ENCODE measurements around the gene RAB22A. TPM values are rescaled to one million over a fixed set of nuclear protein-coding genes. Genes with fewer than 3 reads are reported as not detected.

Gene RAB22A
- total and polyA plus RNA-seq, 9 of the 15 experiments (the other 6 are each of a cell fraction or from before 2014, with no cell fraction given): 1.1 to 8.0 (median 6.7) TPM

- Histone ChIP-seq H3K9me3 (replicated peaks; ENCODE audit: control insufficient read depth, insufficient read depth, low read depth, low read length) (no peaks in the 10 kb centered on the region), H4K20me1 (replicated peaks; ENCODE audit: control insufficient read depth, insufficient read depth, low read length) (0 out of 2 replicates have a peak, but pooled peaks cover 3% of the 10 kb centered on the region), H3K9me1 (ENCODE audit: control insufficient read depth, insufficient read depth, low read length) (no peaks in the 10 kb centered on the region), H3K4me1 (replicated peaks in 1 of 2; ENCODE audit: control insufficient read depth in 2 of 2, insufficient read depth in 2 of 2, low read length in 2 of 2) (no peaks in the 10 kb centered on the region), H3K4me2 (ENCODE audit: insufficient read depth, low read length) (no peak overlapping the region), H3K27me3 (ENCODE audit: control insufficient read depth in 2 of 2, insufficient read depth in 2 of 2, low read length in 2 of 2) (no peaks in the 10 kb centered on the region), H3K36me3 (ENCODE audit: control insufficient read depth, insufficient read depth, low read length) (peaks cover 56% of the 10 kb centered on the region; the same call in 2 of the 3 replicates), H3K27ac (ENCODE audit: extremely low read depth, low read depth, low read length) (no peak overlapping the region), H2AFZ (ENCODE audit: low read depth, low read length) (no peak overlapping the region), H3K79me2 (ENCODE audit: control insufficient read depth, insufficient read depth, low read length) (no peaks in the 10 kb centered on the region), H3K9ac (ENCODE audit: insufficient read depth in 1 of 2, low read depth in 2 of 2, low read length in 2 of 2) (no peak overlapping the region), H3K4me3 (no peak overlapping the region)
- TF ChIP-seq SLC30A9 (CRISPR knock-in tag; IDR thresholded peaks at IDR 0.05) (no peak), HLTF (IDR thresholded peaks at IDR 0.05) (no peak), SAFB2 (IDR thresholded peaks at IDR 0.05; ENCODE audit: borderline replicate concordance, low read depth, low read length, severe bottlenecking) (no peak), ZNF23 (CRISPR knock-in tag; IDR thresholded peaks at IDR 0.05) (no peak)
- CTCF ChIA-PET (ENCODE audit: low intra/inter-chr PET ratio): no interaction called here
- intact Hi-C loops (cut with micrococcal nuclease): no loop called here
- FAIRE-seq: no peak
- ATAC-seq: no peak
- POLR2A ChIA-PET: interaction anchor here (1.0 kb wide), 1 partner anchor 11 kb away, joined by 3 read pairs; no protein-coding TSS in a partner anchor
- DNase-seq (ENCODE audit: extremely low read depth in 1 of 4, low spot score in 3 of 4): no peak
- 91% methylated on average over 8 of the region's 8 CpGs for WGBS (ENCODE audit: insufficient coverage, low coverage, missing lambda C conversion rate)
- BruUV-seq (replicated peaks): no TSS peak
- in situ Hi-C loops (cut with MboI): no loop called here
Observed at GRCh38 chr20:58359441-58359840, 49.9 kb downstream of the RAB22A start.

- 0 out of 2 replicates have a peak, but pooled peaks cover 3% of the 10 kb centered on the region for H4K20me1 ChIP-seq (replicated peaks; ENCODE audit: control insufficient read depth, insufficient read depth, low read length)
Observed at GRCh38 chr20:58360936-58361335, 51.4 kb downstream of the RAB22A start.

More at GRCh38 chr20:58360936-58361335, 51.4 kb downstream of the RAB22A start:
- Histone ChIP-seq H3K36me3 (ENCODE audit: control insufficient read depth, insufficient read depth, low read length) (peaks cover 54% of the 10 kb centered on the region; the same call in 2 of the 3 replicates), H3K27me3 (ENCODE audit: control insufficient read depth in 2 of 2, insufficient read depth in 2 of 2, low read length in 2 of 2) (no peaks in the 10 kb centered on the region), H3K27ac (ENCODE audit: extremely low read depth, low read depth, low read length) (no peak overlapping the region), H3K4me1 (replicated peaks in 1 of 2; ENCODE audit: control insufficient read depth in 2 of 2, insufficient read depth in 2 of 2, low read length in 2 of 2) (no peaks in the 10 kb centered on the region), H3K79me2 (ENCODE audit: control insufficient read depth, insufficient read depth, low read length) (no peaks in the 10 kb centered on the region), H3K9ac (ENCODE audit: insufficient read depth in 1 of 2, low read depth in 2 of 2, low read length in 2 of 2) (no peak overlapping the region), H3K9me1 (ENCODE audit: control insufficient read depth, insufficient read depth, low read length) (no peaks in the 10 kb centered on the region), H3K4me3 (no peak overlapping the region), H3K9me3 (replicated peaks; ENCODE audit: control insufficient read depth, insufficient read depth, low read depth, low read length) (no peaks in the 10 kb centered on the region), H3K4me2 (ENCODE audit: insufficient read depth, low read length) (no peak overlapping the region), H2AFZ (ENCODE audit: low read depth, low read length) (no peak overlapping the region)
- ChIA-PET POLR2A (interaction anchor here (0.7 to 1.8 kb wide), 3 partner anchors 13 to 60 kb away, joined by 3 to 4 read pairs (median 3); no protein-coding TSS in a partner anchor), CTCF (ENCODE audit: low intra/inter-chr PET ratio) (no interaction called here)
- FAIRE-seq (no peak), DNase-seq (ENCODE audit: extremely low read depth in 1 of 4, low spot score in 3 of 4) (no peak), ATAC-seq (no peak)
- TF ChIP-seq EZH2 (IDR thresholded peaks at IDR 0.05; ENCODE audit: borderline replicate concordance, low read depth, low read length) (no peak), RHOXF2B (CRISPR knock-in tag; conservative IDR thresholded peaks at IDR 0.05) (no peak), NFIC (IDR thresholded peaks at IDR 0.05) (peak; percentile 71), SIN3A (IDR thresholded peaks at IDR 0.05; ENCODE audit: borderline replicate concordance in 2 of 2, control insufficient read depth in 1 of 2, low read depth in 2 of 2, low read length in 2 of 2) (no peak)
- BruUV-seq (replicated peaks): no TSS peak
- in situ Hi-C loops (cut with MboI) (no loop called here), intact Hi-C loops (cut with micrococcal nuclease) (no loop called here)
